ENCODE data around the gene MYL10. TPM values are rescaled to one million over a fixed set of nuclear protein-coding genes. Genes with fewer than 3 reads are reported as not detected.

The MYL10 gene
- total RNA-seq, 5 donors from 2014 or later (not counting 1 experiment from before 2014, with no cell fraction given) = not detected

DNA sequence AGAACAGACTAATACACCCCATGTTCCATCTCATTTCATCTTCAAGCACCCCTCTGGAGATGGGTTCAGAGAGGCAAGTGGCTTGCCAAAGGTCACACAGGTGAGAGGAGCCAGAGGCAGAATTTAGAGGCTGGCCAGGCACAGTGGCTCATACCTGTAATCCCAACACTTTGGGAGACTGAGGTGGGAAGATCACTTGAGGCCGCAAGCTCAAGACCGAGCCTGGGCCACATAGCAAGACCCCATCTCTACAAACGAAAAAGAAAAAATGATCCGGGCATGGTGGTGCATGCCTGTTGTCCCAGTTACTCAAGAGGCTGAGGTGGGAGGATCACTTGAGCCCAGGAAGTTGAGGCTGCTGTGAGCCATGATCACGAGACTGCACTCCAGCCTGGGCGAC is 34.7 kb upstream of the MYL10 start:
- Mint-ChIP-seq H3K27me3 (peaks cover 10 to 12% of the 10 kb centered on the region in 2 donors), H3K4me3 (no peak overlapping the region), H3K4me1 (no peaks in the 10 kb centered on the region), H3K36me3 (no peaks in the 10 kb centered on the region), H3K9me3 (peaks cover 0 to 15% (median 2%) of the 10 kb centered on the region in 3 donors), H3K27ac (no peak overlapping the region)
- Histone ChIP-seq H3K27me3 (replicated peaks in 1 of 2; ENCODE audit: control insufficient read depth in 2 of 2, extremely low read depth in 1 of 2, insufficient read depth in 2 of 2, low read length in 1 of 2) (peaks cover 0 to 18% of the 10 kb centered on the region in 2 experiments), H3K4me1 (ENCODE audit: control insufficient read depth in 1 of 2, extremely low read depth in 1 of 2, insufficient read depth in 2 of 2, low read length in 2 of 2) (no peaks in the 10 kb centered on the region), H3K4me3 (ENCODE audit: control insufficient read depth in 1 of 2, extremely low read depth in 1 of 2, low read length in 1 of 2) (no peak overlapping the region), H3K9me3 (no peaks in the 10 kb centered on the region), H3K36me3 (ENCODE audit: control insufficient read depth in 2 of 2, extremely low read depth in 1 of 2, insufficient read depth in 1 of 2, low read length in 1 of 2) (no peaks in the 10 kb centered on the region), H3K27ac (ENCODE audit: low read length) (no peak overlapping the region)
- no peak for ATAC-seq (replicated peaks in 1 of 4)
- ChIA-PET POLR2A (no interaction called here), CTCF (no interaction called here)
- no peak for DNase-seq
- WGBS (ENCODE audit: insufficient coverage) = 86% methylated on average over 2 of the region's 6 CpGs

DNA sequence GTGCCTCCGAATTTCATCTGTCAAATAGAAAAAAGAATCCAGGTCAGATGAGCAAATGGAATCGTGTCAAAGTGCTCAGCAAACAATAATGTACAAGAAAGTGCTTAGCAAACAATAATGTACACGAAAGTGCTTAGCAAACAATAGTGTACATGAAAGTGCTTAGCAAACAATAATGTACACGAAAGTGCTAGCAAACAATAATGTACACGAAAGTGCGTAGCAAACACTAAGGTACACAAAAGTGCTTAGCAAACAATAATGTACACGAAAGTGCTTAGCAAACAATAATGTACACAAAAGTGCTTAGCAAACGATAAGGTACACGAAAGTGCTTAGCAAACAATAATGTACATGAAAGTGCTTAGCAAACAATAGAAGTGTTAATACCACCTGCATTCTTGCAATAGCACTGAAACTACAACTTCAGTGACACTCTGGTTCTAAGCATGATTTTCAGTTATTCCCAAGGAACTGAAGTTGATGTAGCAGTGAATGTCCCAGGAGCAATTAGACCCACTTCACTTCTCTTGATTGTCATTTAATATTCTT is 33.4 kb upstream of the MYL10 start:
- H3K4me3 Mint-ChIP-seq = no peak overlapping the region

GRCh38 chr7:101659706-101660105 is 30.6 kb upstream of the MYL10 start:
- no peaks in the 10 kb centered on the region for H3K4me1 Mint-ChIP-seq
- H3K27ac Mint-ChIP-seq = no peak overlapping the region
- Histone ChIP-seq H3K4me1 (ENCODE audit: control insufficient read depth in 1 of 2, extremely low read depth in 1 of 2, insufficient read depth in 2 of 2, low read length in 2 of 2) (no peaks in the 10 kb centered on the region), H3K4me3 (ENCODE audit: control insufficient read depth in 1 of 2, extremely low read depth in 1 of 2, low read length in 1 of 2) (no peak overlapping the region), H3K27me3 (replicated peaks in 1 of 2; ENCODE audit: control insufficient read depth in 2 of 2, extremely low read depth in 1 of 2, insufficient read depth in 2 of 2, low read length in 1 of 2) (peaks cover 0 to 4% of the 10 kb centered on the region in 2 experiments), H3K27ac (ENCODE audit: low read length) (no peak overlapping the region), H3K9me3 (no peaks in the 10 kb centered on the region), H3K36me3 (ENCODE audit: control insufficient read depth in 2 of 2, extremely low read depth in 1 of 2, insufficient read depth in 1 of 2, low read length in 1 of 2) (no peaks in the 10 kb centered on the region)
- no CpG with 5 or more reads among the region's 2 CpGs for WGBS (ENCODE audit: insufficient coverage)
- H3K36me3 Mint-ChIP-seq = no peaks in the 10 kb centered on the region
- ChIA-PET CTCF (no interaction called here), POLR2A (no interaction called here)
- H3K9me3 Mint-ChIP-seq = peaks cover 0 to 9% (median 2%) of the 10 kb centered on the region in 3 donors
- no peak for ATAC-seq (replicated peaks in 1 of 4)
- no peak for DNase-seq
- H3K4me3 Mint-ChIP-seq = no peak overlapping the region
- H3K27me3 Mint-ChIP-seq = peaks cover 20 to 24% of the 10 kb centered on the region in 2 donors

More for the DNA sequence above, 33.4 kb upstream of the MYL10 start:
- no peaks in the 10 kb centered on the region for H3K36me3 ChIP-seq (ENCODE audit: control insufficient read depth in 2 of 2, extremely low read depth in 1 of 2, insufficient read depth in 1 of 2, low read length in 1 of 2)
- POLR2A ChIA-PET = no interaction called here
- H3K4me1 Mint-ChIP-seq = no peaks in the 10 kb centered on the region
- CTCF ChIA-PET = no interaction called here
- H3K9me3 ChIP-seq = no peaks in the 10 kb centered on the region
- H3K4me3 ChIP-seq (ENCODE audit: control insufficient read depth in 1 of 2, extremely low read depth in 1 of 2, low read length in 1 of 2) = no peak overlapping the region
- H3K9me3 Mint-ChIP-seq = peaks cover 0 to 9% (median 2%) of the 10 kb centered on the region in 3 donors
- no peaks in the 10 kb centered on the region for H3K4me1 ChIP-seq (ENCODE audit: control insufficient read depth in 1 of 2, extremely low read depth in 1 of 2, insufficient read depth in 2 of 2, low read length in 2 of 2)
- H3K27ac ChIP-seq (ENCODE audit: low read length) = no peak overlapping the region
- H3K27ac Mint-ChIP-seq = no peak overlapping the region
- H3K36me3 Mint-ChIP-seq = no peaks in the 10 kb centered on the region
- H3K27me3 ChIP-seq (replicated peaks in 1 of 2; ENCODE audit: control insufficient read depth in 2 of 2, extremely low read depth in 1 of 2, insufficient read depth in 2 of 2, low read length in 1 of 2) = peaks cover 0 to 15% of the 10 kb centered on the region in 2 experiments
- ATAC-seq (replicated peaks in 1 of 4) = no peak
- H3K27me3 Mint-ChIP-seq = peaks cover 12 to 13% of the 10 kb centered on the region in 2 donors
- DNase-seq = no peak
- WGBS (ENCODE audit: insufficient coverage) = 80% methylated on average over 4 of the region's 9 CpGs

DNA sequence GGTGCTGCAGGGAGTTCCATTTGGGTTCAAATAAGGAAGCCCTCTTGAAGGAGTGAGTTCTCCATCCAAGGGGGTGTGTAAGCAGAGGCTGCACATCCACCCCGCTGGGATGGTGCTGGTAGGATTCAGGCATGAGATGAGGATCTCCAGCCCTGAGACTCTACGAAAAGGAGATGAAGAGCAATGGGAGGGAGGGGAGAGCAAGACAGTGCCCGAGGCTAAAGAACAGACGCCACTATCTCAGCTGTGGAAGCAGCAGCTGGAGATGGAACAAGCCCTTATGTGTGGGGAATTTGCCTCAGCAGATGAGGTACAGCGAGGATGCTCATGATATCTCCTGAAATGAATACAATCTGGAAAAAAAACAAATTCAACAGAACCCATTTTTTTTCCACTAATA is 28.1 kb upstream of the MYL10 start:
- no peak overlapping the region for H3K4me3 ChIP-seq (ENCODE audit: control insufficient read depth in 1 of 2, extremely low read depth in 1 of 2, low read length in 1 of 2)
- Mint-ChIP-seq H3K4me3 (no peak overlapping the region), H3K27ac (no peak overlapping the region), H3K27me3 (peaks cover 18 to 22% of the 10 kb centered on the region in 2 donors), H3K36me3 (no peaks in the 10 kb centered on the region), H3K4me1 (no peaks in the 10 kb centered on the region), H3K9me3 (peaks cover 0 to 2% (median under 1%) of the 10 kb centered on the region in 3 donors)
- ATAC-seq (replicated peaks in 1 of 4) (no peak), DNase-seq (no peak)
- H3K36me3 ChIP-seq (ENCODE audit: control insufficient read depth in 2 of 2, extremely low read depth in 1 of 2, insufficient read depth in 1 of 2, low read length in 1 of 2) = no peaks in the 10 kb centered on the region
- H3K4me1 ChIP-seq (ENCODE audit: control insufficient read depth in 1 of 2, extremely low read depth in 1 of 2, insufficient read depth in 2 of 2, low read length in 2 of 2) = no peaks in the 10 kb centered on the region
- ChIA-PET CTCF (interaction anchor here in 1 of 2 donors (0.5 kb wide), 1 partner anchor 373 kb away, joined by 3 read pairs; no protein-coding TSS in a partner anchor), POLR2A (no interaction called here)
- H3K9me3 ChIP-seq = no peaks in the 10 kb centered on the region
- peaks cover 0 to 5% of the 10 kb centered on the region in 2 experiments for H3K27me3 ChIP-seq (replicated peaks in 1 of 2; ENCODE audit: control insufficient read depth in 2 of 2, extremely low read depth in 1 of 2, insufficient read depth in 2 of 2, low read length in 1 of 2)
- WGBS (ENCODE audit: insufficient coverage) = 81% methylated on average over 4 of the region's 5 CpGs
- no peak overlapping the region for H3K27ac ChIP-seq (ENCODE audit: low read length)

DNA sequence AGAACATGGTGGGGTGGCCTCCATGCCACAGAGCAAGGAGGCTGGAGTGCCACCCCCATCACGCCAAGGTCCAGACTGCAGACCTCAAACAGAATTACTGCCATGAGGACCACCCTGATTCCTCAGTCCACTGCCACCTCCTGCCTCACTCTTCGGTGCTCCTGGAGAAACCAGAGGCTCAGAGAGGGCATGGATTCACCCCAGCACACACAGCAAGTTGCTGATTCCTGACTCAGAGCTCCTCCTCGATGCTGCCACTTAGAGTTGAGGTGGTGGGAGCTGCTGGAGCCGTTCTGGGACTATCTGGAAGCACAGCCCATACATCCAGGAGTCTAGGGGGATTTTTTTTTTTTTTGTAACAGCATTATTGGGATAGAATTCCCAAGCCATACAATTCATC is 22.0 kb upstream of the MYL10 start:
- Mint-ChIP-seq H3K9me3 (no peaks in the 10 kb centered on the region), H3K4me1 (no peaks in the 10 kb centered on the region), H3K27ac (no peak overlapping the region), H3K27me3 (peaks cover 8 to 27% of the 10 kb centered on the region in 2 donors), H3K4me3 (no peak overlapping the region), H3K36me3 (no peaks in the 10 kb centered on the region)
- H3K36me3 ChIP-seq (ENCODE audit: control insufficient read depth in 2 of 2, extremely low read depth in 1 of 2, insufficient read depth in 1 of 2, low read length in 1 of 2) = no peaks in the 10 kb centered on the region
- DNase-seq (no peak), ATAC-seq (replicated peaks in 1 of 4) (no peak)
- no peak overlapping the region for H3K4me3 ChIP-seq (ENCODE audit: control insufficient read depth in 1 of 2, extremely low read depth in 1 of 2, low read length in 1 of 2)
- 83% methylated on average over 1 of the region's 4 CpGs for WGBS (ENCODE audit: insufficient coverage)
- H3K27ac ChIP-seq (ENCODE audit: low read length) = no peak overlapping the region
- H3K27me3 ChIP-seq (replicated peaks in 1 of 2; ENCODE audit: control insufficient read depth in 2 of 2, extremely low read depth in 1 of 2, insufficient read depth in 2 of 2, low read length in 1 of 2) = peaks cover 0 to 33% of the 10 kb centered on the region in 2 experiments
- ChIA-PET CTCF (interaction anchor here (0.6 kb wide), 2 partner anchors 75 to 543 kb away, joined by 3 read pairs; no protein-coding TSS in a partner anchor), POLR2A (no interaction called here)
- no peaks in the 10 kb centered on the region for H3K4me1 ChIP-seq (ENCODE audit: control insufficient read depth in 1 of 2, extremely low read depth in 1 of 2, insufficient read depth in 2 of 2, low read length in 2 of 2)
- H3K9me3 ChIP-seq = no peaks in the 10 kb centered on the region

GRCh38 chr7:101650579-101651081 is 21.5 kb upstream of the MYL10 start:
- no peak overlapping the region for H3K27ac Mint-ChIP-seq
- peaks cover 8 to 27% of the 10 kb centered on the region in 2 donors for H3K27me3 Mint-ChIP-seq
- H3K4me1 Mint-ChIP-seq = no peaks in the 10 kb centered on the region
- CTCF ChIA-PET = no interaction called here
- peaks cover 0 to 33% of the 10 kb centered on the region in 2 experiments for H3K27me3 ChIP-seq (replicated peaks in 1 of 2; ENCODE audit: control insufficient read depth in 2 of 2, extremely low read depth in 1 of 2, insufficient read depth in 2 of 2, low read length in 1 of 2)
- H3K9me3 Mint-ChIP-seq = no peaks in the 10 kb centered on the region
- ATAC-seq (replicated peaks in 1 of 4) (no peak), DNase-seq (no peak)
- H3K4me1 ChIP-seq (ENCODE audit: control insufficient read depth in 1 of 2, extremely low read depth in 1 of 2, insufficient read depth in 2 of 2, low read length in 2 of 2) = no peaks in the 10 kb centered on the region
- no peak overlapping the region for H3K4me3 ChIP-seq (ENCODE audit: control insufficient read depth in 1 of 2, extremely low read depth in 1 of 2, low read length in 1 of 2)
- no peaks in the 10 kb centered on the region for H3K36me3 Mint-ChIP-seq
- WGBS (ENCODE audit: insufficient coverage) = 72% methylated on average over 3 of the region's 8 CpGs
- H3K4me3 Mint-ChIP-seq = no peak overlapping the region
- H3K27ac ChIP-seq (ENCODE audit: low read length) = no peak overlapping the region
- no peaks in the 10 kb centered on the region for H3K36me3 ChIP-seq (ENCODE audit: control insufficient read depth in 2 of 2, extremely low read depth in 1 of 2, insufficient read depth in 1 of 2, low read length in 1 of 2)
- POLR2A ChIA-PET = no interaction called here
- no peaks in the 10 kb centered on the region for H3K9me3 ChIP-seq
